ENCODE results near the gene LTF. TPM values are rescaled to one million over a fixed set of nuclear protein-coding genes. Genes with fewer than 3 reads are reported as not detected.
"Not testable (repeated sequence)": the region's sequence is repeated elsewhere in the genome, so short reads cannot be mapped to it uniquely, and the experiment has no call there.

LTF gene
- total RNA-seq, 1 donor from 2014 or later, result not detected

DNA sequence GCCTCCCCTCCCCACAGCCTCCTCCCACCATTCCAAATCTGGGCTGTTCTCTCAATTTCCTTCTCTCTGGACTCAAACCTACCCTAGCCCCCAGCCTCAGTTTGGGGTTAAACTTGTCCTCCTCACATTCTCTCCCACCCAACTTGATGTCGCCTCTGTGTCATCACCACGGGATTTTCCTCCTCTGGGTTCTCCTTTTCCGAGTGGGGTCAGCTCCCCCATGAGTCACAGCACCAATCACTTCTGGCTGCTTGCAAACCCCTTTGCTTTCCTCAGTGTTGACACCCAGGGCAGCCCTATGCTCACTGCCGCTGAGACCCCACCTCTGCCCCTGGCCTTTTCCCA, 58.3 kb downstream of the LTF start:
- Mint-ChIP-seq H3K27me3 (no peaks in the 10 kb centered on the region), H3K4me1 (peaks cover 31% of the 10 kb centered on the region), H3K36me3 (ENCODE audit: low read depth) (peaks cover 3% of the 10 kb centered on the region), H3K9me3 (peaks cover 3% of the 10 kb centered on the region), H3K27ac (peak overlapping the region; percentile 81), H3K4me3 (peak overlapping the region; percentile 85)
- ChIA-PET POLR2A (interaction anchor here (1.3 kb wide), 1 partner anchor 512 kb away, joined by 3 read pairs; no protein-coding TSS in a partner anchor), CTCF (interaction anchor here (1.1 to 1.8 kb wide), 2 partner anchors 23 to 39 kb away, joined by 3 to 4 read pairs; no protein-coding TSS in a partner anchor)
- TF ChIP-seq CTCF (IDR thresholded peaks at IDR 0.05), result no peak
- DNase-seq (no peak), ATAC-seq (ENCODE audit: low read depth) (no peak)
- intact Hi-C loops (cut with micrococcal nuclease), result loop anchor here (2.0 kb wide), 1 partner anchor 24 kb away; no protein-coding TSS in a partner anchor

DNA sequence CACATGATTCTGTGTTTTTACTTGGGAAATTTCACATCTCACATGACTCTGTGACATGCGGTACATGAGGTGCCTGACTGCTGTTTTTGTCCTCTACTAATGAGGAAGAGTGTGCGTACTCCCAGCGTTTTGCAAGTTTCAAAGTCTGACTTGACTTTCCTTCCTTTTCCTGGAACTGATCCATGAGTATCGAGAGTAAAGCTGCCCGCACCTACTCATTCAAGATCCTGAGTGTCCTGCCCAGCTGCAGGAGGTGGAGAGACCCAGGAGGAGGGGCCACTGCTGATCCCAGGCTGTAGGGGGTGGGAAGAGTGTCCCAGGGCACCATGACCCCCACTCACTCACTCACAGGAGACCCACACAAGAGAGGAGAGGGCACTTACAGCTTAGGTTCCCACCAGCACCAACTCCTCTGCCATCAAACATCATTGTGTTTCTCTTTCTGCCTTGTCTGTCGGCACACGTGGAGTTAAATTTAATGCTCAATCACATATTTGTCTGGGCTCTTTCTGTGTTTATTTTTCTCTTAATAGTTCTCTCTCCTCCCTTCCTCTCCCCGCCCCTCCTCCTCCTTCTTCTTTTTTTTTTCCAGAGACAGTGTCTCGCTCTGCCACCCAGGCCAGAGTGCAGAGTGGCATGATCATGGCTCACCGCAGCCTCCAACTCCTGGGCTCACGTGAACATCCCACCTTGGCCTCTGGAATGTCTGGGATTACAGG, 59.2 kb downstream of the LTF start:
- H3K36me3 Mint-ChIP-seq (ENCODE audit: low read depth), result peaks cover 3% of the 10 kb centered on the region
- peaks cover 3% of the 10 kb centered on the region for H3K9me3 Mint-ChIP-seq
- DNase-seq (no peak), ATAC-seq (ENCODE audit: low read depth) (no peak)
- no peaks in the 10 kb centered on the region for H3K27me3 Mint-ChIP-seq
- H3K4me3 Mint-ChIP-seq, result no peak overlapping the region
- ChIA-PET CTCF (interaction anchor here (0.6 kb wide), 1 partner anchor 13 kb away, joined by 3 read pairs; no protein-coding TSS in a partner anchor), POLR2A (no interaction called here)
- H3K27ac Mint-ChIP-seq, result no peak overlapping the region
- H3K4me1 Mint-ChIP-seq, result peaks cover 31% of the 10 kb centered on the region
- intact Hi-C loops (cut with micrococcal nuclease), result loop anchor here (2.0 kb wide), 1 partner anchor 23 kb away; no protein-coding TSS in a partner anchor
- no peak for TF ChIP-seq CTCF (IDR thresholded peaks at IDR 0.05)

GRCh38 chr3:46402902-46403301, 61.8 kb downstream of the LTF start:
- H3K4me3 Mint-ChIP-seq; POLR2A ChIA-PET; intact Hi-C loops (cut with micrococcal nuclease); H3K27me3 Mint-ChIP-seq; DNase-seq; CTCF ChIA-PET; H3K36me3 Mint-ChIP-seq (ENCODE audit: low read depth); H3K9me3 Mint-ChIP-seq; H3K27ac Mint-ChIP-seq; ATAC-seq (ENCODE audit: low read depth): not testable (repeated sequence)
- peaks cover 27% of the 10 kb centered on the region for H3K4me1 Mint-ChIP-seq

- ATAC-seq (ENCODE audit: low read depth) (no peak), DNase-seq (no peak)
- no peaks in the 10 kb centered on the region for H3K36me3 Mint-ChIP-seq (ENCODE audit: low read depth)
- intact Hi-C loops (cut with micrococcal nuclease), result no loop called here
- H3K27me3 Mint-ChIP-seq, result no peaks in the 10 kb centered on the region
- ChIA-PET POLR2A (no interaction called here), CTCF (no interaction called here)
- peaks cover 20% of the 10 kb centered on the region for H3K4me1 Mint-ChIP-seq
- H3K4me3 Mint-ChIP-seq, result no peak overlapping the region
- no peak overlapping the region for H3K27ac Mint-ChIP-seq
- no peak for TF ChIP-seq CTCF (IDR thresholded peaks at IDR 0.05)
- H3K9me3 Mint-ChIP-seq, result peaks cover 3% of the 10 kb centered on the region
Observed at GRCh38 chr3:46401579-46401978, 63.1 kb downstream of the LTF start.

DNA sequence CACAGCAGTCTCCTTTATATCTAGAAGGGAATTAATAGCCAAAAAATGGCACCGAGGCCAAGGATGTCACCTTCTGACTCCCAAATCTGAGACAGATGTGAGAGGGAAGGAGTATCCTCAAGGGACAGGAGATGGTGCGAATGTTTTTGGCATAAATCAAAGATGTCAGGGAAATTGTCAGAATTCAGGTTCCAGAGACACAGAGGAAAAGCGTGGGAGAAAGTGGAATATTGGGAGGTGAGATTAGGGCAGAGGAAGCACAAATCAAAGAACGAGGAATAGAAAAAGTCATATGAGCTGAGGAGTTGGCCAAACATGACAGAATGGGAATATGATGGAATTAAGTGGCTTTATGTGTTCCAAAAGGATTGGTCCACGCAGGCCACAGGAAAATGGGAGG, 63.9 kb downstream of the LTF start:
- ATAC-seq (ENCODE audit: low read depth) (no peak), DNase-seq (no peak)
- intact Hi-C loops (cut with micrococcal nuclease), result no loop called here
- Mint-ChIP-seq H3K27ac (no peak overlapping the region), H3K4me1 (peaks cover 19% of the 10 kb centered on the region), H3K9me3 (peaks cover 3% of the 10 kb centered on the region), H3K36me3 (ENCODE audit: low read depth) (no peaks in the 10 kb centered on the region), H3K27me3 (no peaks in the 10 kb centered on the region), H3K4me3 (no peak overlapping the region)
- POLR2A ChIA-PET, result no interaction called here
- CTCF ChIA-PET, result no interaction called here
- no peak for TF ChIP-seq CTCF (IDR thresholded peaks at IDR 0.05)

Data from activated B cell treated with CpG ODN at 0.5 μM for 24 hours (primary cell).